ENCODE measurements around the gene OPA1.

Gene OPA1

DNA sequence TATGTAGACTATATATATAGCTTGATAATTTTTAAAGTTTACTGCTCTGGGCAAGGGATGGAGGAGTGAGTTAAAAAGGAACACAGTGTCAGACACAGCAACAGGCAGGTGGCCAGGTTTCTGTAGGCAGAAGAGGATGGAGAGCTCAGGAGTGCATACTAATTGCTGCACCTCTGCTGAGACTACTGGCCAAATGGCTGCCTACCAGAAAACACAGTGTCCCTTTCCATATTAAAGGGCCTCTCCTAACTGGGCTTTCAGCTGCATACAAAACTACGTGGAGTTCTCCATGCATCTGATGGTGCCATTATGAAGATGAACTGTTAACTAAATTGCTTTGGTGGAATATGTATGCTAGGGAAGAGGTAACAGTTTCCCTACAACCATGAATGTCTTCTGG is 40.1 kb upstream of the OPA1 start:
- TF ChIP-seq, protein P1, sequence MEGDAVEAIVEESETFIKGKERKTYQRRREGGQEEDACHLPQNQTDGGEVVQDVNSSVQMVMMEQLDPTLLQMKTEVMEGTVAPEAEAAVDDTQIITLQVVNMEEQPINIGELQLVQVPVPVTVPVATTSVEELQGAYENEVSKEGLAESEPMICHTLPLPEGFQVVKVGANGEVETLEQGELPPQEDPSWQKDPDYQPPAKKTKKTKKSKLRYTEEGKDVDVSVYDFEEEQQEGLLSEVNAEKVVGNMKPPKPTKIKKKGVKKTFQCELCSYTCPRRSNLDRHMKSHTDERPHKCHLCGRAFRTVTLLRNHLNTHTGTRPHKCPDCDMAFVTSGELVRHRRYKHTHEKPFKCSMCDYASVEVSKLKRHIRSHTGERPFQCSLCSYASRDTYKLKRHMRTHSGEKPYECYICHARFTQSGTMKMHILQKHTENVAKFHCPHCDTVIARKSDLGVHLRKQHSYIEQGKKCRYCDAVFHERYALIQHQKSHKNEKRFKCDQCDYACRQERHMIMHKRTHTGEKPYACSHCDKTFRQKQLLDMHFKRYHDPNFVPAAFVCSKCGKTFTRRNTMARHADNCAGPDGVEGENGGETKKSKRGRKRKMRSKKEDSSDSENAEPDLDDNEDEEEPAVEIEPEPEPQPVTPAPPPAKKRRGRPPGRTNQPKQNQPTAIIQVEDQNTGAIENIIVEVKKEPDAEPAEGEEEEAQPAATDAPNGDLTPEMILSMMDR (IDR thresholded peaks at IDR 0.05; ENCODE audit: low read depth, low read length): no peak
- DNase-seq: no peak
- Histone ChIP-seq H3K36me3 (no peaks in the 10 kb centered on the region), H3K27me3 (peaks cover 23% of the 10 kb centered on the region), H3K4me1 (no peaks in the 10 kb centered on the region), H3K4me3 (ENCODE audit: low read depth, low read length) (no peak overlapping the region), H3K9me3 (no peaks in the 10 kb centered on the region)

DNA sequence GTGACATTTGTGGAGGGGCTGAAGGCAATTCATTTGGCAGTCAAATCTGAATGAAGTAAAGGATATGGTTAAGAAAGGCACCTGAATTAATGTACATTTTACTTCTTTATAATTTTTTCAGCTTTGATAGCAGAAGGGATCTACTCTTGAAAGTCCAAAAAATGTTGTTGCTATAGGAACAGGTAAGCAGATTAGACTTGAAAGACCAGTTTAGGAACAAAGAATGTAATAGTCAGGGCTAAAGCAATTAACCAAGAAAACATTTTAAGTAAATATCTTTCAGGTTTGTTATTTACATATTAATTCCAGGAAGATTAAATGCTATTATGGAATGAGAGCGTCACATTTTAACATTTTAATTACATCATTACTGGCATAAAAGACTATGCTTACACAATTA is 39.4 kb upstream of the OPA1 start:
- Histone ChIP-seq H3K9me3 (no peaks in the 10 kb centered on the region), H3K4me3 (ENCODE audit: low read depth, low read length) (no peak overlapping the region), H3K4me1 (no peaks in the 10 kb centered on the region), H3K36me3 (no peaks in the 10 kb centered on the region), H3K27me3 (peaks cover 24% of the 10 kb centered on the region)
- TF ChIP-seq, protein P1 (IDR thresholded peaks at IDR 0.05; ENCODE audit: low read depth, low read length): no peak
- DNase-seq: no peak

DNA sequence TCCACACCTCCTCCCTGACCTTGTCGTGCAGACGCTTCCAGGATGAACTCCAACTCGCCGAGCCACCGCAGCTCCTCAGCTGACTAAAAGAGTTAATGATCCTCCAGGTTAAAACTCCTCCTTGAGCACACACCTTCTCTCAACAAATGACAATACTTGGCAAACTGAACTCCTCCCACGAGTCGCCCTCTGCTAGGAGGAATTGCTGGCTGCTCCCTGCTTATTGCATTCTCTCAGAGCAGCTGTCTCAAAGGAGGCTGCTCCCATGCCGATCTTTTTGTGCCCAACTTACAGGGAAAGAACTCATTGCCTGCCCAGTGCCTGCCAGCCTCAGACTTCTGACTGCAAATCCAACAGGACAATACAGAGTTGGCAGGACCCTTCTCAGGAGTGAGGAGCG is 38.2 kb upstream of the OPA1 start, which contains the start of gene ATP13A4:
TSS of gene ATP13A4 (minus strand) at position 85 of the 400 bp plus-strand sequence. CDS start 96 bp downstream, outside the sequence.
- peaks cover 24% of the 10 kb centered on the region for H3K27me3 ChIP-seq
- TF ChIP-seq, protein P1 (IDR thresholded peaks at IDR 0.05; ENCODE audit: low read depth, low read length): no peak
- DNase-seq: no peak
- H3K4me1 ChIP-seq: no peaks in the 10 kb centered on the region
- H3K9me3 ChIP-seq: no peaks in the 10 kb centered on the region
- H3K4me3 ChIP-seq (ENCODE audit: low read depth, low read length): no peak within 1 kb of the TSS
- H3K36me3 ChIP-seq: no peaks in the 10 kb centered on the region

DNA sequence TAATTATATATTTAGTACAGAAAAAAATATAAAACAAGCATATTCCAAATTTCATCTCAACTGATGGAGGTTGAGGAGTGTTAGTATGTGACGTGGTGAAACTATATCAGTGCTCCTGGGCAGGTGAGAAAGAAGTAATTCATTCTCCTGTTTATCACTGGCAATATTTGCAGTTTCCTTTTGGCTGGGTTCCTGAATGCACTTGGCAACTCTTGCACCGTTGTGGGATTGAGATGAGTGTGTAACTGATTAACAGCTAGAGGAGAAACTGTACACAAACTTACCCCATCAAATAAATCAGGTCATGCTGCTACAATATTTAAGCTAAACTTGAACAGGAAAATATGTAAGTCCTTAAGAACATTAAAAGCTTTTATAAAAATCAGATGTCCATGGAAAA is 36.2 kb upstream of the OPA1 start:
- Histone ChIP-seq H3K9me3 (no peaks in the 10 kb centered on the region), H3K27me3 (peaks cover 24% of the 10 kb centered on the region)
- TF ChIP-seq, protein P1 (IDR thresholded peaks at IDR 0.05; ENCODE audit: low read depth, low read length): no peak

DNA sequence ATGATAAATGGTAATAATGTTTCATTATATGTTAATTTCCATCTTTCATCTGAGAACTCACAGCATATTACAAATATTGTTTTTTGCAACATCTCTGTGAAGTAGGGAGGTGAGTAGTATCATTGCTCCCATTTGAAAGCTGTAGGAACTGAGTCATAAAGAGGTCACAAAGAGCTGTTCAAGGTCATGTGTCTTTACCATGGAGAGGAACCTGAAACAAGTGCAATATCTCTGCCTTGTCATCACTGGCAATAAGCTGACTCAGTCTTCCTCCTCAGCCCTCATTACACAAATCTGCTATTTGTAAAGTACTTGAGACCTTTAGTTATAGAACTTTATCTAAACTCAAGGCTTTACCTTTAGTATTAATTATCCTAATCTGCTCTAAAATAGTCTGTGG is 33.9 kb upstream of the OPA1 start:
- Histone ChIP-seq H3K4me3 (ENCODE audit: low read depth, low read length) (no peak overlapping the region), H3K27me3 (peaks cover 18% of the 10 kb centered on the region), H3K4me1 (no peaks in the 10 kb centered on the region), H3K9me3 (no peaks in the 10 kb centered on the region), H3K36me3 (no peaks in the 10 kb centered on the region)
- DNase-seq: no peak
- TF ChIP-seq, protein P1 (IDR thresholded peaks at IDR 0.05; ENCODE audit: low read depth, low read length): no peak

More for the DNA sequence above, 36.2 kb upstream of the OPA1 start:
- no peaks in the 10 kb centered on the region for H3K4me1 ChIP-seq
- H3K4me3 ChIP-seq (ENCODE audit: low read depth, low read length): no peak overlapping the region
- no peak for DNase-seq
- no peaks in the 10 kb centered on the region for H3K36me3 ChIP-seq

DNA sequence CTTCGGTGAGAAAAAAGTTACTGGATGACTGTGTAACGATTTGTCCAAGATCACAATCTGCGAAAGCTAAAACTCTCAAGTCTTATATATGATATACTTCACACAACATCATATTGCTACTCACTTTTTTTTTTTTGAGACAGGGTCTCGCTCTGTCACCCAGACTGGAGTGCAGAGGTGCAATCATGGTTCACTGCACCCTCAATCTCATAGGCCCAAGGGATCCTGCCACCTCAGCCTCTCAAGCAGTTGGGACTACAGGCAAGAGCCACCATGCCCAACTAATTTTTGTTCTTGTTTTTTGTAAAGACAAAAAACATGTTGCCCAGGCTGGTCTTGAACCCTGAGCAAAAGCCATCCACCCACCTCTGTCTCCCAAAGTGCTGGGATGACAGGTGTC is 32.9 kb upstream of the OPA1 start:
- no peaks in the 10 kb centered on the region for H3K36me3 ChIP-seq
- no peaks in the 10 kb centered on the region for H3K4me1 ChIP-seq
- peaks cover 10% of the 10 kb centered on the region for H3K27me3 ChIP-seq
- DNase-seq: no peak
- no peaks in the 10 kb centered on the region for H3K9me3 ChIP-seq
- TF ChIP-seq, protein P1 (IDR thresholded peaks at IDR 0.05; ENCODE audit: low read depth, low read length): no peak
- H3K4me3 ChIP-seq (ENCODE audit: low read depth, low read length): no peak overlapping the region

Data from BE2C (cell line).